PC-9 (cell line): Measurements from ENCODE around the gene ARHGEF6.

Source experiments
- CTCF ChIP-seq: fragments of 200-600 bp; sonication (generic); conservative IDR thresholded peaks from 2 replicates; pipeline ENCODE4 v1.6.1; 2017; ENCODE audit warnings: mixed run types, antibody characterized with exemption, mild to moderate bottlenecking, moderate library complexity
- EZH2 ChIP-seq: fragments of 200-600 bp; sonication (generic); IDR thresholded peaks from 2 replicates; pipeline ENCODE4 v1.8.0; 2017; ENCODE audit warnings: antibody characterized with exemption, low read depth

- no peak for TF ChIP-seq CTCF
- no peak for TF ChIP-seq EZH2
These were observed 17.8 kb downstream of the ARHGEF6 start for GRCh38 chrX:136762820-136763452.
